Measurements from ENCODE around the gene PAK6. TPM values are rescaled to one million over a fixed set of nuclear protein-coding genes. Genes with fewer than 3 reads are reported as not detected.

The PAK6 gene
- polyA plus RNA-seq, 3 donors: 4.5 to 6.7 (median 6.1) TPM

GRCh38 chr15:40298216-40298935, 59.5 kb downstream of the PAK6 start:
- no peak for DNase-seq (ENCODE audit: extremely low read depth in 1 of 11, low read depth in 9 of 11, low spot score in 4 of 11)

GRCh38 chr15:40300367-40300766, 61.5 kb downstream of the PAK6 start:
- no peak for DNase-seq (ENCODE audit: extremely low read depth in 1 of 11, low read depth in 9 of 11, low spot score in 4 of 11)

DNA sequence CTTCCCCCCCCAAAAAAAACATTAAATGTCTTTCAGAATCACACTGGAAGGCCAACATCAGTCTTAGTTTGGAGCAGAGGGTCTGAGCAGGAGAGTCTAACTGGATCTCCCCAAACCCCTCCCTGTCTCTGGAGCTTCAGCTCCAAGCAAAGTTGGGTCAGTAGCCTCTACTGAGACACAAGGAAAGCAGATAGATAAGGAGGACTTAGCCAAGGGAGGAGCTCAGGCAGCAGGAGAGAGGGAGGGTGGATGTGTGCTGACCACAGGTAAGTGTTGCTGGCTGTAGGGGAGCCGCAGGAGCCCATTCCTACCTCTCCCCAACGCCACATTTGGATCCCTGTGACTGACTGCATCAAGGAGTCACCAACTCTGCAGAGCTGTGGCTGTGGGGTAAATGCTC, 61.9 kb downstream of the PAK6 start:
- DNase-seq (ENCODE audit: extremely low read depth in 1 of 11, low read depth in 9 of 11, low spot score in 4 of 11): no peak

GRCh38 chr15:40301467-40302179, 62.8 kb downstream of the PAK6 start:
- no peak for DNase-seq (ENCODE audit: extremely low read depth in 1 of 11, low read depth in 9 of 11, low spot score in 4 of 11)

DNA sequence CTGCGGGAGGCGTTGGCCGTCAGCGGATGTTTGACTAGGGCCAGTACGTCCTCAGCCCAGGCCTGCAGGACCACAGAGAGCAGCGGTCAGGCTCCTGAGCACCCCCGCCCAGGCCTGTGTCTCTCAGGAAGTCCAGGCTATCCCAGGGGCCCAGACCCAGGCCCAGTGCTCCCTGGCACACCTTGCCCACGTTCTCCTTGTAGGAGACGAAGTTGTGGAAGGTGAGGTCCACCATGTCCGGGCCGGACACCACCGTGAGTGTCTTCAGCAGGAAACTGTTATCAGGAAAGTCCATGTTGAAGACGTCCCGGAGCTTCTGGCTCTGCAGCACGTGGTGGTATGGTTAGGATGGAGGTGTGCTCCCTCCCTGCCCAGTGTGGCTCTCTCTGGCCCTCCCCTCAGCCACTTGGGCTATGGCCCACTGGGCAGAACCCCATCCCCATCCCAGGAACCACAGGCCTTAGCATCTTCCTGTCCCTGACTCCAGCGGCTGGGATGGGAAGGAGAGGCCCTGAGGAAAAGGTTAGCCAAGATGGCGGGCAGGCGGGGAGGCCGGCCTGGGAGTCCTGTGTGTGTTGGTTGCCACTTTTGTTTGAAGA, 63.5 kb downstream of the PAK6 start:
- DNase-seq (ENCODE audit: extremely low read depth in 1 of 11, low read depth in 9 of 11, low spot score in 4 of 11): no peak

DNA sequence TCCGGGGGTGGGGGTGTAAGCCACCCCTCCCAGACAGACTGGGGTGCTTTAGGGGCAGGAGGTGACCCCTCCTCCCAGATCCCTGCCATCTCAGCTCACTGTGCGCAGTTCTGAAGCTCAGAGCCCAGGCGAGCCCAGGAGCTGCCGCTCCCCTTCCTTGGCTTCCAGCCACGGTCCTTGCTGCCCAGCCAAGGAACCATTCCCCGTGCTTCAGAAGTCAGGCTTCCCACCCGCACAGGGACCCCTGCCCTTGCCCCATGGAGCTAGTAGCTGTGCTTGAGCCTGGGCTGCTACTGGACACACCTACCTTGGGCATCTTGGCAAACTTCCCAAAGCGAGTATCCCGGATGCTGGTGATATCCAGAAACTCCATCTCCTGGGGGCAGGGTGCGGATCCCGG, 64.1 kb downstream of the PAK6 start:
- DNase-seq (ENCODE audit: extremely low read depth in 1 of 11, low read depth in 9 of 11, low spot score in 4 of 11): no peak

DNA sequence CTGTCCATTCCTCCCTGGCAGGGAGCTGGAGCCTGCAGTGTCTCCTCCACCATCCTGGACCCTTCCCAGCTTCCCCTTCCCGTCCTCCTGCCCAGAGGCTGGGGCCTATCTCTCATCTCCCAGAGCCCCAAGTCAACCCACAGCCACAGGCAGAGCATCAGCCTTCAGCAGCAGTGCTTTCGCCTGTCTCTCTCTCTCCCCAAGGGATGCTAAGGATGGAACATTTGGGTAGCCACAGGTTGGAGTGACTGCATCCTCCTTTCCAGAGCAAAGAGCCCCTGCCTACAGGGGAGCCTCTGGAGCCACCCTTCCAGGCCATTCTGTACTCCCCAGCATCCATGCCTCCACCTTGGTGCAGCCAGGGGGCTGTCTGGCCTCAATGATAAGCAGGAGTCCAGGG, 64.7 kb downstream of the PAK6 start:
- DNase-seq (ENCODE audit: extremely low read depth in 1 of 11, low read depth in 9 of 11, low spot score in 4 of 11): no peak

DNA sequence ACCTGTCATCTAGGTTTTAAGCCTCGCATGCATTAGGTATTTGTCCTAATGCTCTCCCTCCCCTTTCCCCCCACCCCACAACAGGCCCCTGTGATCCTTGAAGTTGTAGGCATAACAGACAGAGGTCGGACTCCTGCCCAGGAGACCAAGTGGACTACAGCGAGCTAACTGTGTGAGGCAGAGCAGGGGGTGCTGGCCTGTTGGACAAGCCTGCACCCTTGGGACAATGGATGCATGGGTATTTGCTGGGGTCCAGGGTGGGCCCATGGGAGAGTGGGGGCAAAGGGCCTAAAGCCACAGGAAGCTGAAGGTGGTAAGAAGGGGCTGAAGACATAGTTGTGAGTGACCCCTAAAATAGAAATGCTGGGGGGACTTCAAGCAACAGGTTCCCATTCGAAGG, 66.4 kb downstream of the PAK6 start:
- DNase-seq (ENCODE audit: extremely low read depth in 1 of 11, low read depth in 9 of 11, low spot score in 4 of 11): no peak

GRCh38 chr15:40306371-40306770, 67.5 kb downstream of the PAK6 start:
- DNase-seq (ENCODE audit: extremely low read depth in 1 of 11, low read depth in 9 of 11, low spot score in 4 of 11): no peak

- no peak for DNase-seq (ENCODE audit: extremely low read depth in 1 of 11, low read depth in 9 of 11, low spot score in 4 of 11)
Measured at GRCh38 chr15:40306908-40307307, 68.0 kb downstream of the PAK6 start.

DNA sequence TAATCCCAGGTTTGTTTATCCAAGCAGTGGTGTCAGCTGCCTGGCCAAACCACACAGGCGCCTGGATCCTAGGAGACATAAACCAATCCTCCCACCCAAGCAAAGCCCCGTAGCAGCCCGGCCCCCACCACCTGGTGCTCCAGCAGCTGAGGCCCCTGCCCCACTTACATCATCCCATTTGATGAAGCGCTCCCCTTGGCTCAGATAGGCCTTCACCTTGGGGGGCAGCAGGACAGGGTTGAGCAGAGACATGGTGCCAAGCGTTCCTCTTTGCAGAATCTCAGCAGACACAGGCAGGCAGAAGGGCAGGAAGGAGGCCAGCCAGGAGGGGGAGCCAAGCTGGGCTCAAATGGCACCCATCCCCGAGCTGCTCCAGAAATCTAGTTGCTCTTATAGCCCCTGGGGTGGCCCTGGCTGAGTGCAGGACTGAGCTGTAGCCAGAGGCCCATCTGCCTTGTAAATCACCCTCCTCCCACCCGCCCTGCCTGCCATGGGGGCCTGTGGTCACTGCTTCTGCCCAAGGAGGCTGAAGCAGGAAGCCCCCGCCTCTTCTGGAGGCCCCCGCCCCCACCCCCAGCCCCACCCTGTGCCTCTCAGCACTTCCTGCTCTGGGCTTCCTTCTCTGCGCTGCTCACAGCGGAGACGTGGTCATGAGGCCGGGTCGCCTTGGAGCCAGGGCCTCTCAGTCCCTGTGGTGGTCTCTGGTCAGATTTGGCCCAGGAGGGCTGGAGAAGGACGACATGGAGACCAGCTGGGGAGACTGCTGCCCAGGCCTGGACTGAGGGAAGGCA, 68.8 kb downstream of the PAK6 start, which contains the start of gene PLCB2:
TSS of gene PLCB2 (minus strand) at position 515 of the 791 bp plus-strand sequence. CDS start at position 252, 263 bp downstream.
- DNase-seq (ENCODE audit: extremely low read depth in 1 of 11, low read depth in 9 of 11, low spot score in 4 of 11): no peak

- no peak for DNase-seq (ENCODE audit: extremely low read depth in 1 of 11, low read depth in 9 of 11, low spot score in 4 of 11)
Measured at GRCh38 chr15:40309344-40309862, 70.5 kb downstream of the PAK6 start.

DNA sequence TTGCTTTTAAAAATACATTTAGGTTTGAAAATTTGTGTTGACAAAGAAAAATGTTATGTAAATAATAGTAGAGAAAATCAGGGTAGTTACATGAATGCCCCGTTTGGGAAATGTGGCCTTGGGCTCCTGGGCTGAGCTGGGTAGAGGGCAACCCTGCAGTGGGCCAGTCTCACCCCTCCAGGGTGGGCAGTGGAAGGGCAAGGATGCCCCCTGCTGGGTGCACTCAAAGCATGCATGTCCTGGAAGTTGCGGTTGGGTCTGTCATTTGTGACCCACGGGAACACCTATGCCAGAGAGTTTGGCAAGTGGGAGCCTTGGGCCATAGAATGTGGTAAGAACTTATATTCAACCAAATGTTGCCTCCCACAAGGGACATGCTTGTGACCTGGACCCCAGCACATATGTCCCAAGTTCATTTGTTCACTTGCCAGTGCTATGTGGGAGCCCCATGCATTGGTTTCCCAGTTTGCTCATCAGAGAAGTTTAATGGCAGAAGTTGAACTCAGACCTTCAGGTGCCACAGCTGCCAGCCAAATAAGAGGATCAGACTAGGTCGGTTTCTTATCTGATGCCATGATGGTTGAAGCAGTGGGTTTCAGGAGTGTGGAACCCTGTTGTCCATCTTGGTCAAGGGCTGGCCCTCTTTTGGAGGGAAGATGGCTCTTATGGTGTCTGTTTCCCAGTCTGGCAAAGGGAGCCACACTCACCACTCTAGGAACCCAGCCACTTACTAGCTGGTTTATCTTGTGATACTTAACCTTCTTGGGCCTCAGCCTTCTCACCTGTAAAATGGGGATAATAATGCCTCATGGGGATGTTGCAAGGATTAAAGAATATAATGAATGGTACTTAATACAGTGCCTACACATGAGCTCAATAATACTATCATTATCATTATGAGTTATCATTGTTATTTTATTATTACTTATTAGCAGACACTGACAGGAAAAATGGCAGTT, 71.4 kb downstream of the PAK6 start:
- DNase-seq (ENCODE audit: extremely low read depth in 1 of 11, low read depth in 9 of 11, low spot score in 4 of 11): no peak

- no peak for DNase-seq (ENCODE audit: extremely low read depth in 1 of 11, low read depth in 9 of 11, low spot score in 4 of 11)
Measured at GRCh38 chr15:40310993-40311392, 72.1 kb downstream of the PAK6 start.

DNA sequence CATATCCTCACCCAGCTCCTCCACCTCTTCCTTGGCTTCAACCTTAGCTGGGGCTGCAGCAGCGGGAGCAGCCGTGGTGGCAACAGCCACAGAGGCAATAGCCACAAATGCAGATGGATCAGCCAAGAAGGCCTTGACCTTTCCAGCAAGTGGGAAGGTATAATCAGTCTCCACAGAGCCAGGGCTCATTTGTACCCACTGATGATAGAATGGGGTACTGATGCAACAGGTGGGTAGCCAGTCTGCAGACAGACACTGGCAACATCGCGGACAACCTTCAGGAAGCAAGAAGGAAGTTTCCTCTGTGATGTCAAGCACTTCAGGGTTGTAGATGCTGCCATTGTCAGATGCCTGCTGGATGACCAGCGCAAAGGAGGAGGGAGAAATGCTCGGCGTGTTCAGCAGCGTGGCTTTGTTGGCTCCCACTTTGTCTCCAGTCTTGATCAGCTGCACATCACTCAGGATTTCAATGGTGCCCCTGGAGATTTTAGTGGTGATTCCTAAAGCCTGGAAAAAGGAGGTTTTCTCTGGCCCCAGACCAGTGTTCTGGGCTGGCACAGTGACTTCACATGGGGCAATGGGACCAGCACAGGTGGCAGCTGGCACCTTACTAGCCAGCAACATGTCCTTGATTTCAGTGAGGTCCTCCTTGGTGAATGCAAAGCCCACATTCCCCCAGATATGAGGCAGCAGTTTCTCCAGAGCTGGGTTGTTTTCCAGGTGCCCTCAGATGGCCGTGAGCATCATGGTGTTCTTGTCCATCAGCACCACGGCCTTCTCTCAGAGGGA, 73.7 kb downstream of the PAK6 start:
- no peak for DNase-seq (ENCODE audit: extremely low read depth in 1 of 11, low read depth in 9 of 11, low spot score in 4 of 11)

DNA sequence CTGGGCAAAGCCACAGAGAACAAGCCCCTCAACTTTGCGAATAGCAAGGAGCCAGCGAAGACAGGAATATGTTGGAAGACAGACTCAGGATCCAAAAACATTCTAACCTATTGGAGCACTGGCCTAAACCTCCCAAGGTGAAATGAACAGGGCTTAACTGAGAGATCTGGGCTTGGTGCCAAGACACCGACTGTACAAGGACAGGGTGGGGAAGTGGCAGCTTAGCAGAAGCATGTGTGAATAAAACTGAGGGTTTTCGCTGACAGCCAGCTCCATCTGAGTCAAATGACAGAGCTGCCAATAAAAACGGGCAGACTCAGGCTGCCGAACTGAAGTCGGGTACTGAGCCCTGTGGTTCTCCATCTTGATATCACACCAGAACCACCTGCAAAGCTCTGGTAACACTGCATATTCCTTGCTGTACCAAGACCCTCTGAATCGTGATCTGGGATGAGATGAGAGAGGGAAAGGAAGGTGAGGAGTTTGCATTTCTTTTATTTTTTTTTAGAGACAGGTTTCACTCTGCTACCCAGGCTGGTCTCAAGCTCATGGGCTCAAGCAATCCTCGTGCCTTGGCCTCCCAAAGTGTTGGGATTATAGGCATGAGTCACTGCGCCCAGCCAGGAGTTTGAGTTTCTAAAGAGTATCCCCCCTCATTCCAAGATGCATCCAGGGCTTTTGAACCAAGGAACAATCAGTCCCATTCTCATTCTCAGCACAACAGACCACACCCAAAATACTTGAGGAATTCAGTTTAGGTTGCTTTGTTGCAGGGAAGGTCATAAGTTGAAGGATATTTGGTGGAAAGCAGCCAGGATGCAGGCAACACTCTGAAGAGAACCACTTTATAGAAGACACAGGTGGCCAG, 74.9 kb downstream of the PAK6 start:
- no peak for DNase-seq (ENCODE audit: extremely low read depth in 1 of 11, low read depth in 9 of 11, low spot score in 4 of 11)

All from renal cortex interstitium (tissue), 11 donors.